SK-N-SH (cell line): ENCODE results near the gene FOXP1. TPM values are rescaled to one million over a fixed set of nuclear protein-coding genes. Genes with fewer than 3 reads are reported as not detected.
A peak's percentile ranks its signal among the peaks of the same experiment; 100 is the strongest.

Experiments used
- CTCF ChIA-PET: fragments of 300-600, 350-600 bp; formaldehyde crosslinking; extraction: SDS; loops from one replicate; lab custom pipeline; 2021; lab: Yijun Ruan, JAX
- POLR2A ChIA-PET: fragments of 350-600 bp; sonication (Branson Sonifier 250); formaldehyde crosslinking; extraction: SDS; loops from one replicate; lab custom pipeline; 2020; ENCODE audit warnings: antibody characterized with exemption, inconsistent platforms; lab: Yijun Ruan, JAX
- DNase-seq: peaks from one replicate; pipeline ENCODE4 v3.0.0; 2012
- H2AFZ ChIP-seq: fragments of 200-600 bp; sonication (generic); 2 replicates; pipeline ENCODE4 v1.8.1; 2016; ENCODE audit warnings: antibody characterized with exemption, mild to moderate bottlenecking, low read depth
- H3F3A ChIP-seq: fragments of 200-600 bp; sonication (generic); replicated peaks from 2 replicates; pipeline ENCODE3; 2016; ENCODE audit warnings: antibody characterized with exemption, mild to moderate bottlenecking; ENCODE audit not compliant: insufficient read depth
- H3K27ac ChIP-seq, 2 experiments: fragments of 200-500 bp in 1 of 2; fragments of 200-600 bp in 1 of 2; sonication (Bioruptor generic) in 1 of 2; sonication (generic), shearing (Covaris generic) in 1 of 2; 2 replicates each; pipeline versions ENCODE4 v1.5.1 to v1.6.1; 2014 to 2016; ENCODE audit warnings: low read depth in 2 of 2, inconsistent platforms in 1 of 2, low read length in 1 of 2, mild to moderate bottlenecking in 1 of 2, mixed read lengths in 1 of 2
- H3K27me3 ChIP-seq: fragments of 200-600 bp; sonication (generic), shearing (Covaris generic); 2 replicates; pipeline ENCODE4 v1.6.1; 2016; ENCODE audit warnings: mixed run types; ENCODE audit not compliant: insufficient read depth
- H3K36me3 ChIP-seq, 2 experiments: fragments of 200-500 bp in 1 of 2; fragments of 200-600 bp in 1 of 2; sonication (Bioruptor generic) in 1 of 2; sonication (generic) in 1 of 2; replicated peaks in 1 of 2; 2 replicates each; pipeline versions ENCODE3 to v1.5.1; 2014 to 2016; ENCODE audit warnings: low read length in 1 of 2, mild to moderate bottlenecking in 1 of 2; ENCODE audit not compliant: insufficient read depth in 2 of 2, control insufficient read depth in 1 of 2
- H3K4me1 ChIP-seq, 2 experiments: fragments of 200-500 bp in 1 of 2; fragments of 200-600 bp in 1 of 2; sonication (Bioruptor generic) in 1 of 2; sonication (generic), shearing (Covaris generic) in 1 of 2; 2 replicates each; pipeline versions ENCODE4 v1.5.1 to v1.6.1; 2014 to 2016; ENCODE audit warnings: low read depth in 1 of 2, low read length in 1 of 2, mixed run types in 1 of 2; ENCODE audit not compliant: insufficient read depth in 2 of 2, control insufficient read depth in 1 of 2
- H3K4me2 ChIP-seq: fragments of 200-600 bp; sonication (generic), shearing (Covaris generic); 2 replicates; pipeline ENCODE4 v1.6.1; 2017; ENCODE audit warnings: mixed run types
- H3K4me3 ChIP-seq, 2 experiments: fragments of 200-500 bp in 1 of 2; fragments of 200-600 bp in 1 of 2; sonication (Bioruptor generic) in 1 of 2; sonication (generic), shearing (Covaris generic) in 1 of 2; 2 replicates each; pipeline versions ENCODE4 v1.5.1 to v1.8.1; 2014 to 2016; ENCODE audit warnings: low read depth in 2 of 2, inconsistent platforms in 1 of 2, low read length in 1 of 2, mild to moderate bottlenecking in 1 of 2, mixed read lengths in 1 of 2, moderate library complexity in 1 of 2
- H3K79me2 ChIP-seq: fragments of 200-600 bp; sonication (generic); 2 replicates; pipeline ENCODE4 v1.8.1; 2017; ENCODE audit warnings: mild to moderate bottlenecking; ENCODE audit not compliant: insufficient read depth
- H3K9ac ChIP-seq: fragments of 200-600 bp; sonication (generic); 2 replicates; pipeline ENCODE4 v1.6.1; 2017; ENCODE audit warnings: mixed run types
- H3K9me2 ChIP-seq: fragments of 200-600 bp; sonication (generic); 2 replicates; pipeline ENCODE4 v1.6.1; 2017; ENCODE audit warnings: mixed run types
- H3K9me3 ChIP-seq: fragments of 200-600 bp; sonication (generic); 2 replicates; pipeline ENCODE4 v1.6.1; 2017; ENCODE audit warnings: mixed run types, mild to moderate bottlenecking, moderate library complexity
- H4K20me1 ChIP-seq: fragments of 200-600 bp; sonication (generic); 2 replicates; pipeline ENCODE4 v1.6.1; 2017; ENCODE audit warnings: mild to moderate bottlenecking, mixed run types; ENCODE audit not compliant: insufficient read depth
- CHD2 ChIP-seq: fragments of 150-350 bp; IDR thresholded peaks from 2 replicates; pipeline ENCODE4 v1.6.1; 2018; ENCODE audit warnings: low read length; ENCODE audit not compliant: partially characterized antibody
- ELF1 ChIP-seq: IDR thresholded peaks from 2 replicates; pipeline ENCODE4 v1.4.0; 2012
- EP300 ChIP-seq, 2 experiments: IDR thresholded peaks; 2 replicates each; pipeline versions ENCODE4 v1.4.0 to v1.6.1; 2012; ENCODE audit warnings: borderline replicate concordance in 1 of 2, low read depth in 1 of 2, low read length in 1 of 2
- GATA2 ChIP-seq: sonication (generic); formaldehyde crosslinking; IDR thresholded peaks from 2 replicates; pipeline ENCODE4 v1.5.0; 2020; ENCODE audit warnings: mild to moderate bottlenecking, missing genetic modification reagents
- MAX ChIP-seq: IDR thresholded peaks from 2 replicates; pipeline ENCODE4 v1.4.0; 2012; ENCODE audit warnings: low read depth
- MEF2A ChIP-seq: IDR thresholded peaks from 2 replicates; pipeline ENCODE4 v1.4.0; 2012; ENCODE audit warnings: low read depth, borderline replicate concordance
- NFIC ChIP-seq: IDR thresholded peaks from 2 replicates; pipeline ENCODE4 v1.4.0; 2012; ENCODE audit warnings: borderline replicate concordance
- NRF1 ChIP-seq: IDR thresholded peaks from 2 replicates; pipeline ENCODE4 v1.6.1; 2012; ENCODE audit warnings: low read depth, mild to moderate bottlenecking, low read length
- RCOR1 ChIP-seq: fragments of 150-350 bp; IDR thresholded peaks from 2 replicates; pipeline ENCODE4 v1.6.1; 2017; ENCODE audit warnings: antibody characterized with exemption, low read length
- RFX5 ChIP-seq: IDR thresholded peaks from 2 replicates; pipeline ENCODE4 v1.6.1; 2012; ENCODE audit warnings: mild to moderate bottlenecking, improper control_type of control experiment, low read length
- RXRA ChIP-seq: IDR thresholded peaks from 2 replicates; pipeline ENCODE4 v1.4.0; 2012; ENCODE audit warnings: low read depth, mild to moderate bottlenecking, borderline replicate concordance
- TAF1 ChIP-seq: IDR thresholded peaks from 2 replicates; pipeline ENCODE4 v1.6.1; 2012; ENCODE audit warnings: low read depth, mild to moderate bottlenecking, low read length, moderate library complexity, borderline replicate concordance
- TCF12 ChIP-seq: IDR thresholded peaks from 2 replicates; pipeline ENCODE4 v1.4.0; 2012
- USF1 ChIP-seq: IDR thresholded peaks from 2 replicates; pipeline ENCODE4 v1.4.0; 2012; ENCODE audit warnings: low read depth, borderline replicate concordance
- WGBS: methylation state at CpG from one replicate; pipeline ENCODE4 v1.1.6; 2017; ENCODE audit warnings: low lambda C conversion rate; 5-methylcytosine and 5-hydroxymethylcytosine counted together
- polyA plus RNA-seq, 3 experiments: library from polyadenylated mRNA; depleted of rRNA; stranded (reverse); fragments of >200 nt; gene quantifications; 2 replicates each; pipeline ENCODE4 v1.2.3, GENCODE V29; 2012

Gene FOXP1
- polyA plus RNA-seq, 1 of the 3 experiments (the other 2 are of a cell fraction), result 8.8 TPM

GRCh38 chr3:70985572-70985971 lies 598.0 kb downstream of the FOXP1 start:
- CTCF ChIA-PET, result interaction anchor here (1.5 kb wide), 1 partner anchor 9 kb away, joined by 3 read pairs; no protein-coding TSS in a partner anchor
- H3K79me2 ChIP-seq, result peaks cover 73% of the 10 kb centered on the region

GRCh38 chr3:70984776-70985482 lies 598.6 kb downstream of the FOXP1 start:
- Histone ChIP-seq H3F3A (peaks cover 80% of the 10 kb centered on the region), H3K79me2 (peaks cover 73% of the 10 kb centered on the region), H3K4me2 (no peak overlapping the region), H3K9me2 (no peaks in the 10 kb centered on the region)
- no peak for TF ChIP-seq EP300 (IDR thresholded peaks at IDR 0.05; ENCODE audit: borderline replicate concordance in 1 of 2, low read depth in 1 of 2, low read length in 1 of 2)
- TF ChIP-seq USF1, result no peak
- no peak for TF ChIP-seq TAF1
- no peak for TF ChIP-seq RXRA
- TF ChIP-seq GATA2 (CRISPR knock-in tag), result no peak
- no peak for TF ChIP-seq RFX5
- TF ChIP-seq RCOR1, result no peak
- TF ChIP-seq TCF12, result no peak
- TF ChIP-seq, all 33 proteins: peak for 0
- Histone ChIP-seq H3K27me3 (no peaks in the 10 kb centered on the region), H4K20me1 (no peaks in the 10 kb centered on the region), H3K36me3 (peaks cover 27 to 63% of the 10 kb centered on the region in 2 experiments), H3K4me3 (no peak overlapping the region), H3K4me1 (peaks cover 20 to 62% of the 10 kb centered on the region in 2 experiments), H2AFZ (no peak overlapping the region), H3K27ac (peak overlapping the region in 1 of 2 experiments; percentile 99; a peak in 2 of 4 replicates), H3K9me3 (no peaks in the 10 kb centered on the region), H3K9ac (no peak overlapping the region)
- 77% methylated on average over 8 of the region's 8 CpGs for WGBS
- POLR2A ChIA-PET, result no interaction called here
- DNase-seq, result no peak
- CTCF ChIA-PET, result interaction anchor here (1.5 kb wide), 2 partner anchors 8 to 12 kb away, joined by 3 read pairs; no protein-coding TSS in a partner anchor

More at GRCh38 chr3:70985572-70985971, 598.0 kb downstream of the FOXP1 start:
- Histone ChIP-seq H3K27me3 (no peaks in the 10 kb centered on the region), H3K36me3 (peaks cover 27 to 57% of the 10 kb centered on the region in 2 experiments), H3K9me2 (no peaks in the 10 kb centered on the region), H3K4me3 (no peak overlapping the region), H3K9me3 (no peaks in the 10 kb centered on the region), H3K27ac (peak overlapping the region in 1 of 2 experiments; percentile 99; a peak in 1 of 4 replicates), H3K4me1 (peaks cover 20 to 58% of the 10 kb centered on the region in 2 experiments), H3K4me2 (no peak overlapping the region), H4K20me1 (no peaks in the 10 kb centered on the region), H3K9ac (no peak overlapping the region), H3F3A (peaks cover 83% of the 10 kb centered on the region), H2AFZ (no peak overlapping the region)
- POLR2A ChIA-PET, result no interaction called here
- no peak for DNase-seq
- 95% methylated on average over 4 of the region's 4 CpGs for WGBS
- TF ChIP-seq GATA2 (CRISPR knock-in tag), result no peak
- no peak for TF ChIP-seq MAX
- TF ChIP-seq NRF1, result no peak
- TF ChIP-seq MEF2A, result no peak
- no peak for TF ChIP-seq CHD2
- TF ChIP-seq TCF12, result no peak
- no peak for TF ChIP-seq ELF1
- no peak for TF ChIP-seq USF1
- no peak for TF ChIP-seq NFIC
